GM19240 (cell line): ENCODE data around the gene CCDC33.

Source experiments
- DNase-seq: peaks from one replicate; pipeline ENCODE4 v3.0.0; 2011; ENCODE audit warnings: low spot score; ENCODE audit not compliant: insufficient read length

The CCDC33 gene

DNA sequence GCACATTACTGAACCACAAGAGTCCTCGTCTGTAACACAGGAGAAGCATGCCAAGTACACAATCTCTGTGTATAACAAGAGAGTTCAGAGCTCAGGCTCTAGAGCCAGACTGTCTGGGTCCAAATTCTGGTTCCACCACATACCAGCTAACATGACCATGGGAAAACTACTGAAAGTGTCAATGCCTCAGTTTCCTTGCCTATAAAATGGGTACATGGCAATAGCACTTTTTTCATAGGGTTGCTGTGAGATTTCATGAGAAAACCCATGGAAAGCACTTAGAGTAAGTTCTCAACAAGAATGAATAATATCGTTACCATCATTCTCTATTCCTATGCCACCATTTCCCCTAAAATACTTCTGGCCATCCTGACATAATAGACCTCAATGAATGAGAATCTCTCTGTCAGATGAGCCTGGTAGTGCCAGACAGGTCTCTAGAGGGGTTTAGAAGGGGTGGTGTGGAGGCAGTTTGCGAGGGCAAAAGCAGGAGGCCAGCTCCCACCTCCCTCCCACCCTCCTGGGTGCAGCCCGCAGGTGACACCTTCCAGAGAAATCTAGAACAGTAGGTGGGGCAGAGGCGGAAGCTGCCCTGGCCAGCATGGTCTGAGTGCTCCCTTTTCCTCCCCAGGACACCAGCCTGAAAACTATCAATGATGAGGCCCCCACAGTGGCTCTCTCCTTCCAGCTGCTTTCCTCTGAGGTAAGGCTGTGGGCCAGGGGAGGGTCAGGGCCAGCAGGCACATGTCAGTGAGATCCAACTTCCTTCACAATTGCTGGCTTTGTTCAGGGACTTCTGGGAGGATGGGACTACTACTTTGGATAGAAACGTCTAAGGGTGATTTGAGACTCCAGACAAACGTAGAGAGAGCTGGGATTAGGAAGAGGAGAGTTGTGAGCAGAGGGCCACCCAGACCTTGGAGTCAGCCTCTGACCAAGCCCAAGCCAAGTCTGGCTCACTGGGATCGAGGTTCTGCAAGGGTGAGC, 45.3 kb downstream of the CCDC33 start:
- no peak for DNase-seq

DNA sequence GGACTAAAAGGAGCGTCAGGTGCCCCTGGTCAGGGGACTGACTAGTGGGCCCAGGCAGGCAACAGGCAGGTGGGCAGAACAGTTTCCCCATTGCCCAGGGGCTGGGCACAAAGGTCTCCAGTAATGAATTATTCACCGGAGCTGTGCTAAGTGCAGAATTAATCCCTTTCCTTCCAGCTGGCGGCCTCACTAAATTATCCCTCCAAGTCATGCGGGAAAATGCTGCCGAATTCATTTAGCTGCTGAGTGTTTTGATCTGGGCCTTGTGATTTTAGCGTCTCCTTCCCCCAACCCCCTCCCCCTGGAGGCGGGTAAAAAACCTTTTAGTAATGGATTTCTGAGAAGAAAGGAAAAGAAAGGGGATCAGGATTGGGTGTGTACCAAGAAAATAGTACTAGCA, 47.2 kb downstream of the CCDC33 start:
- DNase-seq, result no peak

DNA sequence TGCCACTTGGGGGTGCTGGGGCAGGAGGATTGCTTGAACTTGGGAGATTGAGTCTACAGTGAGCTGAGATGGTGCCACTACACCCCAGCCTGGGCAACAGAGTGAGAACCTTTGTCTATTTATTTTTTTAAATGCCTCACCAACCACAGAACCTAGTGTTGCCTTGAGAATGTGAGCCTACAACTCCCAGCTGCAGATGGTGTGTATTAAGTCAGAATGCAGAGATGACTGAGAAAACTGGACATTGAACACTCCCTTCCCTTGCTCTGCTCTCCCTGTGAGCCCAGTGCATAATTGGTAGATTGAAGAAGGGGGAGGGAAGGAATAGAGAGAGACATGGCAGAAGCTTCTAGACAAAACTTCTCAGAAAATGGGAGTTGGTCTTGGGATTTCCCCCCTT, 53.5 kb downstream of the CCDC33 start:
- DNase-seq, result no peak

DNA sequence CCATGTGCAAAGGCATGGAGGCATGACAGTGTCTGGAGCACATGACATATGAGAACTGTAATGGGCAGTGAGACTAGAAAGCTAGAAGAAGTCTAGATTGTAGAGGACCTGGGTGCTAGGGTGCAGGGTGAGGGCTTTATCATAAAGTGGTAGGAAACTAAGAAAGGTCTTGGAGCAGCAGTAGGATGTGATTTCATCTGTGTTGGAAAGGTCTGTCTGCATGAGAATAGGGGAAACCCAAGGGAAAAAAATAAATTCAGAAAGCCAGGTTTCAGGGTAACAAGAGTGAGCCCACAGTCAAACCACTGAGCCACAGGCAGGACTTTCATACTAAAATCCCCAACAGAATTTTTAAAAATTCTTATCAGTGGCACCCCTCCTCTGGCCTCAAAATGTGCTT, 54.5 kb downstream of the CCDC33 start:
- no peak for DNase-seq

DNA sequence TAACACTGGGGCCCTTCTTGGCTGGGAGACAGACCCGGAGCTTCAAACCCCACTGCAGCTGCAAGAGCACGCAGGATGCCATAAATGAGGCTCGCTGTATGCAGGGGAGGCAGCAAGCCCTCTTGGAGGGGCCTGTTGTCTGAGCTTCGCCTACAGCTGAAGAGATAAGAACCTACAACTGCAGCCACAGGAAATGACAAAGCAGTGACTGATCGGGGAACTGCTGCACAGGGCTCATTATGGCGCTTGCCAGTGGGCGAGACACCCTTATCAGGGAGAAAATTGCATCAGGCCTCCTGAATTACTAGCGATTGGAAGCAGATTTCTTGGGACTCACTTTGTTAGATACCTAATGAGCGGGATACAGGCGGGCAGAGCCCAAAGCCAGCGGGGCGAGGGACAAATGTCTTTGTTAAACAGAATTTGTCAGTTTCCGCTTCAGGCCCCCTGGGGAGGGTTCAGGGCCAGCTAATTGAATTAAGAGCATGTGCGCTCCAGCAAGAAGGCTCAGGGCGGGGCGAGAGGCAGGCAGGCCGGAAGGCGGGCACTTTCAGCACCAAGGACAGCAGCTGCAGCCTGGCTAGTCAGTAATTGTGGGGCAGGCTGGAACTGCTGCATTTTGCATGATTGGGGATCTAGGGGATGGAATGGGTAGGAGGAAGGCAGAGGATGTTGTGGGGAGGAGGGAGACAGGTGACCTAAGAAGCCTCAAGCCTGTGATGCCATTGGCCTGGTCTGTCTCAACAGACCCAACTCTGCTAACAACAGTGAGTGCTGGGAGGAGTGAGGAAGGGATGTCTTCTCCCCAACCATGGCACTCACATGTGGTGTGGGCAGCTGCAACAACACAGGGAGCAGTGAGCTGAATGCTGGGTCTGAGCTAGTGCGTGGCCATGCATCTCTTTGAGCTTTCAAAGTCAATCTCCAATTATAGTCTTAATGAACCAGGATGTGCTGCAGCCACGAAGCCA, 55.3 kb downstream of the CCDC33 start:
- peak; percentile 89 for DNase-seq

DNA sequence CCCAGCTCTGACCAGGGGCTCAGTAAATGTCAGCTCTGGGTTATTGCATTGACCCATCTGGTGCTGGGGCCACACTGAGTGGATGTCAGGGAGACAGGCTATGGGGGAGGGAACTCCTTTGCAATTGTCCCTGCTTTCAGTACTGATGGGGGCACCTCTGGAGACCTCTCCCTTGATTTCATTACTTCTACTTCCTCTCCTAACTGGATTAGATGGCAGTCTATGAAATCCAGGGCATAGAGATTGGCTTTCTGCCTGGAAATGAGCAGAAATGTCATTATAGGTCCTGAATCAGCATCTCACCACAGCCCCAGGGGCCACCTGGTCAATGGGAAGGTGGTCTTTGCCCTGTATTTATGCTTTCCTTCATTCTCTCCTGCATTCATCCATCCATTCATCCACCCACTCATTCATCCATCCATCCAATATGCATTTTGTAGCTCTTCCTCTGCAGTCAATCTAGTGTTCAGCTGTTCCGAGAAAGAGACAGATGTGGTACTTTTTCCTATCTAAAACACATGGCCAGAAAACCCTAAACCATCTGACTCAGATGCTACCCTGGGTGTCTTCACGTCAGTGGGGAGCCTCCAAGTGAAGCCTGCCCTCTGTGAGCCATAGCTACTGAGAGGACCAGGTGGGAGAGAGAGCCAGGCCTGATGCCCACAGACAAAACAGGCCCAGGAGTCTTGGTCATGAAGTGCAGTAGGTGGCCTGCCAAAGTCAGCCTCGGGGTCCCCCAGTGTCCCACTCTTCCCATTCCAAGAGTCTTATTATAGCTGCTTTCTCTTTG, 57.1 kb downstream of the CCDC33 start:
- DNase-seq, result no peak

DNA sequence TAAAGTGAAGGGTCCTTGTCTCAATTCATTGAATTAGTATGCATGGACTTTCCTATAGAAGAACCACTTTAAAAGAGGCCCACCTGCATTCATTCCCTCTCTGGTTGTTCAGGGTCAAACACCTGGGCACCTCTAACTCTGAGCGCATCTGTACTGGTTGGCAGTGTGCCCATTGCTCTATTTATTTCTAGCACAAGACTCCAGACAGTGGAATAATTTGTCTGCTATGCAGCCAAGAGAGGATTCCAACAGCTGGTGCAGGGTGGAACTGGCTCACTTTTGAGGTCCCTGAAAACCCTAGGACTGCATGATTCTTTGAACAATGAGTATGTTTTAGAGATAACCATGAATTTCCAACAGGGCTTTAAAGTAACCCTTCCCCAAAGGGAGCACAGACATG, 57.9 kb downstream of the CCDC33 start:
- DNase-seq, result no peak

DNA sequence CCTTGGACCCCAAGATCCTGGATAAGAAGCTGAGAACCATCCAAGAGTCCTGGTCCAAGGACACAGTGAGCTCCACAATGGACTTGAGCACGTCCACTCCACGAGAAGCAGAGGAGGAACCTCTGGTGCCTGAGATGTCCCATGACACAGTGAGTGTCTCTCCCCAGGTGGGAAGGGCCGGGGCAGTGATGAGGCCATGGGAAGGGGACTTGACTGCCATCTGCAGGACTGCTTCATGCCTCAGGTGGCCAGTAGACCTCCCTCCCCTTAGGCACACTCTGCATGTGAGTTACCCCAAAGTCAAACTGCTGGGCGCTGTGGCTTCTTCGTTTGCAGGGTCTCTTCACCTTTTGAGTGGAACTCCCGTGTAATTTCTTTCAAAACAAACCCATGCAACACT, 59.7 kb downstream of the CCDC33 start:
- DNase-seq, result no peak

DNA sequence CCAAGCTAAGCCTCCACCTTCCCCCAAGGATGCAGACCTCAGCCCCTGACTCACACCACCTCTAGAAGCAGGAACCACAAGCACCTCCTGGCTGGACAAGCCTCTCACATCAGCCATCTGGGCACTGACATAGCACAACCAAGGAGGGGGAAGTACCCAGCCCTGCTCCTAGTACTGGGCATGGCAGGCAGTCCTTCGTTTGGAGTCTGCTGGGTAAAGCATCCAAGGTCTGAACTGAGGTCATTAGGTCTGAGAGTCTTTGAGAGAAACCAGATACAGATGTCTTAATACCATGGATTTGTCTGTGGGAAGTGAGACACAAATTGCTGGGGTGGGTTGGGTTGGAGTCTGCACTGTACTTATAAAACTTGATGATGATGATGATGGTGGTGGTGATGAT, 61.8 kb downstream of the CCDC33 start:
- no peak for DNase-seq

DNA sequence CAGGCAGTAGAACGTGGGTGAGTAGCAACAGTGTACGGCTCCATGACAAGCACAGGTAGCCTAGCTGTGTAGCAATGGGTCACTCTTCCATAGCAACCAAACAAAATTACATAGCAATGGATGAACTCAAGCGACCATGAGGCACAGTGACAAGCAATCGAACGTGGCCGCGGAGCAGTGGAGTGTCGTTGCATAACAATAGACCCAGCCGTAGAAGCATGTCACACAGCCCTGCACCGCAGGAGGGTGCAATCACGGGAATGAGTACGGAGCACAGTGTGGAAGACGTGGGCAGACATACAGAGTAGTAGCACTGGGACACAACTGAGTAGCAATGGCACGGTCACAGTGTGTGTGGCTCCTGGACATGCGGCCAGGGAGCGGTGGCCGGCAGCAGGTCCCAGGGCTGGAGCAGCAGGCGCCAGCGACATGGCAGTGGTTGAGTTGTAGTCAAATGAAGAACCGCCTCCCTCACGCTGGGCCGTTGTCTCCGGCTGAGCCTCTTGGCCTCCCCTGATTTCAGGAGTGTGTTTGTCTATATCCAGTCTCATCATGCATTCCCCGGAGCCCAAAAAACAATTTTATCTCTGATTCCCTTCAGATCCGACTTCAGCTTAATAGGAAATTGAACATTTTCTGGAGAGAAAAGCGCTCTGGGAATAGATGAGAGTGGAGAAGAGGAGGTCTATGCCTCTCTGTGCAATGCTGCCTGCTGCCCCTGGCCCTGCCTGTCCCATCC, 64.1 kb downstream of the CCDC33 start:
- DNase-seq, result no peak

DNA sequence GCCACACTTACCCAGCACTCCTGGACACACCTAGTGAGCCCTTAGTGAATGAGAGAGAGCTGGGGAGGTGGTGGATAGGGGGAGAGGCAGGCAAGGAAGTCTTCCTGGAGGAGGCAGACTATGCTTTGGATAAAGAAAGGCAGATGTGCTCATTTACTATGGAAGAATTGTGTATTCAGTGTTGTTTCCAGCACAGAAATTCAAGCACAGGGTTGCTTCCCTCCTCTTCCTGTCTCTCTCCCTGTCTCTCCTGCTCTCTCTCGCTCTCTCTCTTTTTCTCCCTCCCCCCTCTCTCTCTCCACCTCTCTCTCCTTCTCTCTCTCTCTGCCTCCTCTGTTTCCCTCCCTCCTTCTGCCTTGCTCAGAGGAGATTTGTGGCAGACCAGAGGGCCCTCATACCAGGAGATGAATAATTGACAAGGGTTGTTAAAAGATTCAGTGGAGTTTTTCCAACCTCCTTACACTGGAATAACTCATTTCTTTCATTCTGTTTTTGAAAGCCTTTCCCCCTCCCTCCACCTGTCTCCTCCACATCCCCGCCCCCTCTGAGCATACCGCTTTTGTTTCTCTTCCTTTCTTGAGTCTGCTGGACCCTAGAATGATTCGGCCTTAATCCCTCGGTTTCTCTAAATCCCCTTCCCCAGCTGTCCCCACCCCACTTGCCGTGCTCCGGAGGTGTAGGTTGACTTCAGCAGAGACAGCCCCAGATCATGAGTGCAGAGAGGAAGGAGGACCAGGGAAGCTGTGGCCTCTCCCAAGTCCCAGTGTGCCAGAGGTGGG, 65.6 kb downstream of the CCDC33 start:
- DNase-seq, result no peak

DNA sequence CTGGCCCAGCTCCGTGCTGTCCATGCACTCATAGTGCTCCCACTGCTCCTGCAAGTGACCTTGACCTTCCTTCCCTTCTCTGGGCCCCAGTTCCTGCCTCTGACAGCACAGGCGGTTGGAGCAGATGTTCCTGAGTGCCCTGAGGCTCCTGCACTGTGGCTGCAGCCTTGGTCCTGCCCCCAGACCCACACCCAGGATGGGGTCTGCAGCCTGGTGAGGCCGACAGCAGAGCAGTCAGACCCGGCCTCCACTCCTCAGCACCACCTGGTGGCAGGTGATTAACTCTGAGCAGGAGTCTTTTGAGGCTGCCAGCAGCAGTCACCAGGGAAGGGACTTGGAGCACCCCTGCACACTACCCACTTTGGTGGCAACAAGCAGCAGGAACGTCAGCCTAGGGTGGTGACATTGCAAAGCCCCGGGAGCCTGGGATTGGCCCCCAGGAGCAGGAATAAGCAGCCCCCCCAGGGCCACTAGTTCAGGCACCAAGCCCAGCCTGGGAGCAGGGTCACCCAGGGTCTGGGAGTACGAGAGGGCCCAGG, 66.8 kb downstream of the CCDC33 start:
- DNase-seq, result peak; percentile 56

DNA sequence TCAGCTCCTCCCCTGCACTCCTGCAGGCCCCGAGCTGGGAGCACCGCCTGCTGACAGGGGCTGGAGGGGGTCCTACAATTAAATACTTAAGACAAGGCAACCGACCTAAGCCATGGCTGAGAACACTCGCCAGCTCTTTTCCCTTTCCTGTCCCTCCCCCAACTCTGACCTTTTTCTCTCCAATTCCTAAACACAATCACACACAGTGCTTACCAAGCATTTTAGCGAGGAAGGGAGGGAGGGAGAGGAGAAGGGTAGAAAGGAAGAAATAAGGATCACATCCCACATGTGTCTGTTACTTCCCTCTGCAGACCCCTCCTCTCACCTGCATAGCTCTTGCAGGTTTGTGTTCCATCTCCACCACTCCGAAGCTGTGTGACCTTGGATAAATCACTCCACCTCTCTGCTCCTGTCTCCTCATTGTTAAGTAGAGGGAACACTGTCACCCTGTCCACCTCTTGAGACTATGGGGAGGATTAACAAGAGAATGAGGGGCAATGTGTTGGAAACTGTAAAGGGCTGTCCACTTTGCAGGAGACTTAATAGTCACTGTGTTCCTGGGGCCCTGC, 67.7 kb downstream of the CCDC33 start:
- DNase-seq, result no peak

DNA sequence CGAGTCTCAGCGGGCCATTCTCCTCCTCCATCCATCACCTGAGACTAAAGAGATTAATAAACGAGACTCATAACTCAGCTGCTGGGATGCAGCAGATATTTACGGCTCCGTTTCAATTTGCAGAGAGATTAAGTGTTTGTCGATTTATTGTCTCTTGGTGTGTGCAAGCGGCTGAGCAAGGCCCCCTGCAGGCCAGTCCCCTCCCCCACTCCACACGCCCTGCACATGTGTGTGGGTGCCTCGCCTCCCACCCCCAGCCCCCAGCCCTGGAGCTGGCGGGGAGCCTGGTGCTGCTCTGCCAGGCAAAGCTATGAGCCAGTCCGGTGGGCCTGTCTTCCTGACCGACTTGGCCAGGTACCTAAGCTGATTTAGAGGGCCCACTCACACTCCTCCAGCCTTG, 68.3 kb downstream of the CCDC33 start:
- DNase-seq, result no peak

DNA sequence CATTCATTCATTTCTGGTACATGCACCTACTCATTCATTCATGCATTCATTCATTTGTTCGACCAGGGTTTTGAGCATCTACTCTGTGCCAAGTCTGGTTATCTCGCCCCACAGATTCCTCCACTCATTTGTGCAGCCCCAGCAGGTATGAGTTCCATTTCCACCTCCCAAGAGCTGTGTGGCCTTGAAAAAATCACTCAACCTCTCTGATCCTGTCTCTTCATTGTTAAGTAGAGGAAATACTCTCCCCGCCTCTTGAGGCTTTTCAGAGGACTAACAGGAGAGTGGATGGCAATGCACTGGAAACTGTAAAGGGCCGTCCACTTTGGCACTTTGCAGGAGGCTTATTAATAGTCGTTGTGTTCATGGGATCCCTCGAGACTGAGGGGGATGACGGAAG, 69.6 kb downstream of the CCDC33 start:
- no peak for DNase-seq

DNA sequence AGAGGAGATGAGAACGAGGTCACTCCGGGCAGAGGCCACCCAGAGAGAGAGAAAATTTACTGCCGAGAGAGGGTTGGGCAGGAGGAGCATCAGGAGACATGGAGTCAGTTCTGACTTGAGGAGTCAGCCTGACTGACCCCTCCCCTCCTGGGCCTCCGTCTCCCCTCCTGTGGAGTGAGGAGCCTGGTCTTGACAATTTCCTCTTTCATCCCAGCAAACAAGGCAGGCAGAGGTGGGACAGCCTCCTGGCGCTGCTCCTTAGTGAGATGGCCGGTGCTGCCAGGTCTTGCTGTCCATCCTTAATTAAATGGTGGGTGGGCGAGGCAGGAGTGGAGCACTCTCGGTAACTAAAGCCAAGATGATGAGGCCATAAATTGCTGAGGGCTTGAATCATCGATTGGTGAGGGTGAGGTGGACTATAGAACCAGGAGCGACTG, 70.7 kb downstream of the CCDC33 start:
- no peak for DNase-seq

DNA sequence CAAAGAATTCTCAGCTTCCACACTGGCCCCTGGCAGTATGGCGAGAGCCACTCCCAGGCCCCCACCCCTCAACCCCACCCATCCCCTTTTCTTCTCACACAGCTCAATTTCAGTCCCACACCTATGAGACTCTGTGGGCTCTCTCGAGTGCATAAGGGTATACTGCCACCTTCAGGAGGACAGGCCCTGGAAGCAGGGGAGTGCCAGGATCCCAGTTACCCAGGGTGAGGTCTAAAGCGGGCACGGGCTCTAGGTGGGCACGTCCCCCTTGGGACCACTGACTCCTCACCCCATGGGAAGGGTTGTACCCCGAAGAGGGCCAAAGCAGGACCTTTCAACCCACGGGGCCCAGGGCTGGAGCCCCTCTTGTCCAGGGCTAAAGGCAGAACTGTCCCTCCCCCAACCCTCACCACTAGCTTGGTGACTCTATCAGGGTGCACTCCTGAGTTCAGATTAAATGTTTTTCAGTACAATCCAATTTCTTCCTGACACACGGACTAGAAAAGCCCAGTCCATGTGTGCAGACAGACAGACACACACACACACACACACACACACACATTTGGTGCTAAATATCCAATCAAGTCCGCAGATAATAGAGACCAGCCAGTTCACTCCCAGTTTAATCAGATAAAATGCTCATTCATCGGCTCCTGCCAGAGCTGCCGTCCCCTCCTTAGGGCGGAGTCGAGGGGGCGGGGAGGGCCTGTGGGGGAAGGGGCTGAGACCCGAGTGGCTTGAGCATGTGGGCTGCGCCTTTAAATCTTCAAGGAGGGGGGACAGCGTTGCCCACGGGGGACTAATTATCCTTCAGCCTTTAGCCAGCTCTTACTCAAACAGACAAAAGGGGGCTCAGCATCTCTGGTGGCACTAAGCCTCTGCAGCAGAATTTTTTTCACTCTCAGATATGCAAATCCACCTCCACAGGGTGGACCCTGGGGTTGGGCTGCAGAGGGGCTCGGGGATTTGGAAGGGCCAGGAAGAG, 72.0 kb downstream of the CCDC33 start:
- peak; percentile 66 for DNase-seq
